Naive thymus-derived CD4-positive, alpha-beta T cell (primary cell): ENCODE data around the gene CREB3L2. TPM values are rescaled to one million over a fixed set of nuclear protein-coding genes. Genes with fewer than 3 reads are reported as not detected.
A peak's percentile ranks its signal among the peaks of the same experiment; 100 is the strongest.

Source experiments
- ATAC-seq: fragments of 150-1000 bp; cut with Tn5 transposase; 2 replicates; pipeline ENCODE4 v1.10.0; 2021; ENCODE audit warnings: mild to moderate bottlenecking, moderate library complexity
- CTCF ChIA-PET: fragments of 350-600 bp; sonication (Branson Sonifier 250); formaldehyde crosslinking; loops from one replicate; lab custom pipeline; 2021; ENCODE audit warnings: antibody characterized with exemption; lab: Charles Lee
- POLR2A ChIA-PET: fragments of 350-600 bp; sonication (Branson Sonifier 250); formaldehyde crosslinking; loops from one replicate; lab custom pipeline; 2021; ENCODE audit warnings: antibody characterized with exemption, inconsistent platforms; lab: Charles Lee
- DNase-seq, 9 donors: peaks; one replicate each; pipeline versions ENCODE4 v3.0.0 to v3.0.0-alpha.2; 2020 to 2022; ENCODE audit warnings: mixed read lengths in 1 of 9
- H3K27ac ChIP-seq: one replicate; pipeline ENCODE4 v1.7.0; 2013; ENCODE audit warnings: mild to moderate bottlenecking, low read depth, low read length, moderate library complexity
- H3K27me3 ChIP-seq, 2 donors: one replicate each; pipeline ENCODE4 v1.7.0; 2013; ENCODE audit warnings: low read length in 2 of 2, mild to moderate bottlenecking in 2 of 2, moderate library complexity in 2 of 2; ENCODE audit not compliant: control insufficient read depth in 2 of 2, insufficient read depth in 2 of 2
- H3K36me3 ChIP-seq, 3 experiments: 1 replicate in 2 of 3; 2 replicates in 1 of 3; pipeline ENCODE4 v1.7.0; 2013; ENCODE audit warnings: low read length in 3 of 3, mild to moderate bottlenecking in 3 of 3, moderate library complexity in 1 of 3; ENCODE audit not compliant: insufficient read depth in 3 of 3, control insufficient read depth in 2 of 3
- H3K4me1 ChIP-seq, 2 donors: one replicate each; pipeline ENCODE4 v1.7.0; 2013; ENCODE audit warnings: low read length in 2 of 2, mild to moderate bottlenecking in 2 of 2, moderate library complexity in 1 of 2; ENCODE audit not compliant: control insufficient read depth in 2 of 2, insufficient read depth in 2 of 2
- H3K4me3 ChIP-seq: 2 replicates; pipeline ENCODE4 v1.7.0; 2013; ENCODE audit warnings: mild to moderate bottlenecking, low read length
- H3K9me3 ChIP-seq, 3 experiments: 1 replicate in 2 of 3; 2 replicates in 1 of 3; pipeline ENCODE4 v1.7.0; 2013; ENCODE audit warnings: low read length in 3 of 3; ENCODE audit not compliant: control insufficient read depth in 2 of 3
- H3K27ac Mint-ChIP-seq, 9 donors: one replicate each; pipeline ENCODE4 v1.8.0; 2020 to 2022; ENCODE audit warnings: mixed read lengths in 9 of 9, mild to moderate bottlenecking in 8 of 9, moderate library complexity in 5 of 9, inconsistent platforms in 2 of 9
- H3K27me3 Mint-ChIP-seq, 5 donors: one replicate each; pipeline ENCODE4 v1.8.0; 2021 to 2022; ENCODE audit warnings: mixed read lengths in 5 of 5, mild to moderate bottlenecking in 1 of 5
- H3K36me3 Mint-ChIP-seq, 5 donors: one replicate each; pipeline ENCODE4 v1.8.0; 2020 to 2022; ENCODE audit warnings: mixed read lengths in 5 of 5, mild to moderate bottlenecking in 3 of 5, inconsistent platforms in 1 of 5
- H3K4me1 Mint-ChIP-seq, 7 donors: one replicate each; pipeline ENCODE4 v1.8.0; 2020 to 2022; ENCODE audit warnings: mixed read lengths in 7 of 7, mild to moderate bottlenecking in 3 of 7, inconsistent platforms in 1 of 7
- H3K4me3 Mint-ChIP-seq, 10 donors: one replicate each; pipeline ENCODE4 v1.8.0; 2020 to 2022; ENCODE audit warnings: mild to moderate bottlenecking in 10 of 10, mixed read lengths in 10 of 10, moderate library complexity in 6 of 10, inconsistent platforms in 2 of 10
- H3K9me3 Mint-ChIP-seq, 11 donors: one replicate each; pipeline ENCODE4 v1.8.0; 2020 to 2022; ENCODE audit warnings: mixed read lengths in 11 of 11, mild to moderate bottlenecking in 4 of 11, inconsistent platforms in 1 of 11, moderate library complexity in 1 of 11
- intact Hi-C, 2 donors: fragments of 100-400 bp; cut with micrococcal nuclease; formaldehyde crosslinking; loops; one replicate each; pipeline ENCODE4 v1.15.1; 2023
- polyA plus RNA-seq, 2 donors: library from polyadenylated mRNA; unstranded; fragments of 300-500 nt; fragmentation: Illumina TruSeq; gene quantifications; one replicate each; pipeline ENCODE4 v1.2.3, GENCODE V29; 2021
- total RNA-seq, 6 experiments: library from RNA in 5 of 6; stranded (reverse) in 5 of 6; gene quantifications; 1 replicate in 5 of 6; 2 replicates in 1 of 6; pipeline ENCODE4 v1.2.3 and lab custom pipeline; 2021 to 2026

The CREB3L2 gene
- total and polyA plus RNA-seq, 7 experiments from 2014 or later: 5.3 to 46.2 (median 18.1) TPM

DNA sequence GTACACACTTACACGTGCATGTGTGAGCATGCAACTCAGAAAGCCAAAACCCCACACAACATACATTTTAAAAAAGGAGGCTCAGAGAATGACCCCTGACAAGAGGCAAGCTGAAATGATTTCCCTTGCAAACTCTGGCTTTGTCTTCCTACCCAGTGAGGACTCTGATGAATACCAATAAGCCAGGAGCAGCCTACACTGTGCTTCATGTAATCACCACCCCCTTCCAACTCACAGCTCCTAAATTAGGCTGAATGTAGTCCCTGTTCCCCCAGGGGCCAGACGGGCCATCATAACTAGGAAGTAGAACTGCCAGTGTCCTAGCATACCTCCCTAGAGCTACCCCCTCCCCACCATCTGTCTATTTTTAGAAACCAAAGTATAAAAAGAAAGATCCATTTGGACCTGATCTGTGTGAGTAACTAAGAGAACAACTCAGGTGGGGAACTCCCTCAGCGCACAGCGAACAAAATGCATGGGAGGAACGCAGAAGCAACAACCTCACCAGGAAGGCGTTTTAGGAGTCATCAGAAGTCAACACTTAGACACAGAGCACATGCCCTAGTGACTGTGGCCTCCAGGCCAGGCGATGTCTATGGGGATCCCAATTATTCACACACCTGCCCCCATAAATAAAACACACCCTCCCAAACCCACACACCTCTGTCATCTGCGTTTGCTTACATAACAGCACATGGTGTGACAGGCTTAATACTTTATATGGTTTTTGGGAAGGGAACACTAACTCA, 157.0 kb downstream of the CREB3L2 start:
- no peak for ATAC-seq
- peak overlapping the region in 1 of 10 donors; percentile 47 for H3K4me3 Mint-ChIP-seq
- peaks cover 67 to 81% (median 78%) of the 10 kb centered on the region in 5 donors for H3K27me3 Mint-ChIP-seq
- no peak for DNase-seq
- intact Hi-C loops: no loop called here
- H3K27me3 ChIP-seq: no peaks in the 10 kb centered on the region
- CTCF ChIA-PET: no interaction called here
- no peak overlapping the region for H3K4me3 ChIP-seq
- no peak overlapping the region for H3K27ac ChIP-seq
- H3K4me1 Mint-ChIP-seq: peaks cover 0 to 11% (median 6%) of the 10 kb centered on the region in 7 donors
- no peaks in the 10 kb centered on the region for H3K4me1 ChIP-seq
- H3K27ac Mint-ChIP-seq: no peak overlapping the region
- H3K9me3 ChIP-seq: no peaks in the 10 kb centered on the region
- H3K36me3 ChIP-seq: no peaks in the 10 kb centered on the region
- POLR2A ChIA-PET: interaction anchor here (0.6 kb wide), 1 partner anchor 1129 kb away, joined by 4 read pairs; no protein-coding TSS in a partner anchor
- H3K9me3 Mint-ChIP-seq: peaks cover 0 to 4% (median 0%) of the 10 kb centered on the region in 11 donors
- peaks cover 0 to 5% (median 0%) of the 10 kb centered on the region in 5 donors for H3K36me3 Mint-ChIP-seq

- no peak for ATAC-seq
- no peak overlapping the region for H3K4me3 ChIP-seq
- no peaks in the 10 kb centered on the region for H3K36me3 ChIP-seq
- H3K36me3 Mint-ChIP-seq: no peaks in the 10 kb centered on the region
- H3K4me1 ChIP-seq: no peaks in the 10 kb centered on the region
- no peak overlapping the region for H3K27ac ChIP-seq
- no peak overlapping the region for H3K27ac Mint-ChIP-seq
- no peaks in the 10 kb centered on the region for H3K9me3 ChIP-seq
- DNase-seq: no peak
- H3K9me3 Mint-ChIP-seq: peaks cover 0 to 4% (median 0%) of the 10 kb centered on the region in 11 donors
- ChIA-PET POLR2A (no interaction called here), CTCF (no interaction called here)
- intact Hi-C loops: no loop called here
- peaks cover 36 to 68% (median 63%) of the 10 kb centered on the region in 5 donors for H3K27me3 Mint-ChIP-seq
- no peaks in the 10 kb centered on the region for H3K4me1 Mint-ChIP-seq
- no peaks in the 10 kb centered on the region for H3K27me3 ChIP-seq
- H3K4me3 Mint-ChIP-seq: no peak overlapping the region
Observed at GRCh38 chr7:137839903-137840779, 161.7 kb downstream of the CREB3L2 start.

GRCh38 chr7:137838706-137839315, 163.1 kb downstream of the CREB3L2 start:
- no peak for ATAC-seq
- Histone ChIP-seq H3K4me1 (no peaks in the 10 kb centered on the region), H3K9me3 (no peaks in the 10 kb centered on the region), H3K27me3 (no peaks in the 10 kb centered on the region), H3K4me3 (no peak overlapping the region), H3K27ac (no peak overlapping the region), H3K36me3 (no peaks in the 10 kb centered on the region)
- ChIA-PET POLR2A (no interaction called here), CTCF (no interaction called here)
- no peak for DNase-seq
- H3K27me3 Mint-ChIP-seq: peaks cover 24 to 60% (median 55%) of the 10 kb centered on the region in 5 donors
- intact Hi-C loops: no loop called here
- H3K4me1 Mint-ChIP-seq: no peaks in the 10 kb centered on the region
- H3K4me3 Mint-ChIP-seq: no peak overlapping the region
- H3K27ac Mint-ChIP-seq: no peak overlapping the region
- no peaks in the 10 kb centered on the region for H3K36me3 Mint-ChIP-seq
- H3K9me3 Mint-ChIP-seq: peaks cover 0 to 10% (median 3%) of the 10 kb centered on the region in 11 donors

GRCh38 chr7:137836541-137836940, 165.3 kb downstream of the CREB3L2 start:
- DNase-seq: no peak
- Mint-ChIP-seq H3K36me3 (peaks cover 0 to 8% (median 0%) of the 10 kb centered on the region in 5 donors), H3K4me3 (no peak overlapping the region), H3K4me1 (no peaks in the 10 kb centered on the region), H3K27ac (no peak overlapping the region), H3K9me3 (peaks cover 0 to 30% (median 12%) of the 10 kb centered on the region in 11 donors), H3K27me3 (peaks cover 8 to 41% (median 33%) of the 10 kb centered on the region in 5 donors)
- H3K4me3 ChIP-seq: no peak overlapping the region
- no peaks in the 10 kb centered on the region for H3K27me3 ChIP-seq
- no peaks in the 10 kb centered on the region for H3K4me1 ChIP-seq
- CTCF ChIA-PET: no interaction called here
- H3K27ac ChIP-seq: no peak overlapping the region
- intact Hi-C loops: no loop called here
- peaks cover 0 to 10% (median 0%) of the 10 kb centered on the region in 3 experiments for H3K9me3 ChIP-seq
- ATAC-seq: no peak
- H3K36me3 ChIP-seq: no peaks in the 10 kb centered on the region
- POLR2A ChIA-PET: no interaction called here

DNA sequence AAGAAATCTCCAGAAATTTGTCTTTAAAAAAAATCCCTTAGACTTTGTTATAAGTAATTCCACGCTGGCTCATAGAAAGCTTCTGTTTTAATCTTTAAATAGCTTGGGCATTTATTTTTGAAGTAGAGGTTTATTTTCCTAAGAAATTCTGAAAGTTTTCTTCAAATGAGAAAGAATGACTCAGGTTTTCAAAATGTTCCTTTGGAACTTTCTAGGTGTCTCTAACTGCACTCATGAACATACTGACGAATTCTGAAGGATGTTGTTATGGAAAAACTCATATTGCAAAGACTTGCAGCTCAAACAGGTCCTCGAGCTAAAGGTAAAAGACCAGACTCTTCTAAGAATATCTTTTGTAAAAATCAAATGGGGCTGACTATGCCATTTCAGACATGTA, 165.8 kb downstream of the CREB3L2 start:
- Histone ChIP-seq H3K27ac (no peak overlapping the region), H3K9me3 (peaks cover 0 to 11% (median 0%) of the 10 kb centered on the region in 3 experiments), H3K36me3 (no peaks in the 10 kb centered on the region), H3K4me3 (no peak overlapping the region), H3K4me1 (no peaks in the 10 kb centered on the region), H3K27me3 (no peaks in the 10 kb centered on the region)
- intact Hi-C loops: no loop called here
- peaks cover 0 to 8% (median 0%) of the 10 kb centered on the region in 5 donors for H3K36me3 Mint-ChIP-seq
- ATAC-seq: no peak
- ChIA-PET POLR2A (no interaction called here), CTCF (no interaction called here)
- H3K27ac Mint-ChIP-seq: no peak overlapping the region
- no peaks in the 10 kb centered on the region for H3K4me1 Mint-ChIP-seq
- peaks cover 0 to 34% (median 14%) of the 10 kb centered on the region in 11 donors for H3K9me3 Mint-ChIP-seq
- peaks cover 5 to 38% (median 32%) of the 10 kb centered on the region in 5 donors for H3K27me3 Mint-ChIP-seq
- no peak for DNase-seq
- no peak overlapping the region for H3K4me3 Mint-ChIP-seq

DNA sequence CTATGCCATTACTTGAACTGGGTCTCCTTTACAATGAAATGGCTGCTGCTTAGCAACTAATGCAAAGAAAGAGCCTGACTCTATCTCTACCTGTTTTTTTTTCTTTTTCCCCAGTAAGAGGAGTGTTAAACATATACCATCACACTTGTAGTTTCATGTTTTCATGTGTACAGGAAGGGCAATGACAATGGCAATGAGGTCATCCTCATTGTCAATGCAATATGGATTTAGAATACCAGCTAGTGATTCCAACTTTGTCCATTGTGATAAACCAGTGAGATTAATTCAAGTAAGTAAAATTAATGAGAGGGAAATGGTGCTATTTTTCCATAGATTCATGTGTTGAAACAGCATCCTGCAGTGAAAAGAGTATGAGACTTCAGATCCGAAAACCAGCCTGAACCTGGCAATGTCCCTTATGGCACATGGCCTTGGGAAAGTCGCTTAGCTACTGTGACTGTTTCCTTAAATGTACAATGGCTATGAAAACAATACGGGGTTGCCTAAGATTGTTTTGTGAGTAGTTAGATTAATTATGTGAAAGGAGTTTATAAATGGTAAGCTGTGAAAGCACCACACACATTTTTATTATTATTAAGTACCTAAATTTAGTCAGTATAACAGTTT, 166.3 kb downstream of the CREB3L2 start:
- H3K4me1 ChIP-seq: no peaks in the 10 kb centered on the region
- ATAC-seq: no peak
- Mint-ChIP-seq H3K36me3 (peaks cover 0 to 8% (median 0%) of the 10 kb centered on the region in 5 donors), H3K27ac (no peak overlapping the region), H3K9me3 (peaks cover 0 to 37% (median 17%) of the 10 kb centered on the region in 11 donors), H3K27me3 (peaks cover 5 to 38% (median 32%) of the 10 kb centered on the region in 5 donors), H3K4me1 (no peaks in the 10 kb centered on the region), H3K4me3 (no peak overlapping the region)
- no peak overlapping the region for H3K4me3 ChIP-seq
- H3K27ac ChIP-seq: no peak overlapping the region
- peaks cover 0 to 11% (median 0%) of the 10 kb centered on the region in 3 experiments for H3K9me3 ChIP-seq
- no peaks in the 10 kb centered on the region for H3K27me3 ChIP-seq
- intact Hi-C loops: no loop called here
- H3K36me3 ChIP-seq: no peaks in the 10 kb centered on the region
- ChIA-PET CTCF (no interaction called here), POLR2A (no interaction called here)
- DNase-seq: no peak
